Adrenal gland (tissue), 12 donors: Measurements from ENCODE around the gene HEBP1. TPM values are rescaled to one million over a fixed set of nuclear protein-coding genes. Genes with fewer than 3 reads are reported as not detected.

Source experiments
- DNase-seq, 7 donors: peaks; one replicate each; pipeline ENCODE4 v3.0.0-alpha.2; 2019 to 2020
- H3K27ac ChIP-seq, 5 donors: fragments of 200-600 bp; sonication (generic) in 4 of 5; 1 replicate in 3 of 5; 2 replicates in 2 of 5; pipeline versions ENCODE4 v1.5.1 to v1.8.0; 2016 to 2020; ENCODE audit warnings: mild to moderate bottlenecking in 1 of 5
- H3K27me3 ChIP-seq: fragments of 200-600 bp; 2 replicates; pipeline ENCODE4 v1.8.0; 2021
- H3K36me3 ChIP-seq, 2 donors: fragments of 200-600 bp; replicated peaks in 1 of 2; 1 replicate in 1 of 2; 2 replicates in 1 of 2; pipeline versions ENCODE4 v1.5.1 to v1.8.0; 2018 to 2022
- H3K4me1 ChIP-seq, 2 donors: fragments of 200-600 bp; replicated peaks in 1 of 2; 1 replicate in 1 of 2; 2 replicates in 1 of 2; pipeline versions ENCODE4 v1.5.1 to v1.8.0; 2018 to 2021
- H3K4me3 ChIP-seq, 4 donors: fragments of 200-600 bp; sonication (generic) in 3 of 4; one replicate each; pipeline ENCODE4 v1.5.1; 2016 to 2018
- H3K9me3 ChIP-seq, 3 donors: fragments of 200-600 bp; sonication (generic) in 1 of 3; replicated peaks in 1 of 3; 1 replicate in 2 of 3; 2 replicates in 1 of 3; pipeline versions ENCODE4 v1.5.1 to v1.8.0; 2016 to 2021
- POLR2A ChIP-seq, 2 donors: fragments of 450-650 bp; IDR thresholded peaks; one replicate each; pipeline ENCODE4 v1.6.1; 2017; ENCODE audit warnings: antibody characterized with exemption in 2 of 2, mild to moderate bottlenecking in 2 of 2, moderate library complexity in 1 of 2
- WGBS, 4 donors: extraction: QIAGEN DNeasy Blood & Tissue Kit in 2 of 4; methylation state at CpG; one replicate each; pipeline versions ENCODE4 v1.1.5 to v1.1.7; 2013 to 2017; 5-methylcytosine and 5-hydroxymethylcytosine counted together
- intact Hi-C, 2 donors: fragments of 100-400 bp; cut with DNase I; formaldehyde crosslinking; loops; one replicate each; pipeline versions ENCODE4 v1.14.1 to v1.15.0; 2022 to 2023
- polyA plus RNA-seq, 3 donors: library from polyadenylated mRNA; stranded (reverse); fragments of 200-250 nt in 2 of 3; fragments of 350-450 nt in 1 of 3; fragmentation: Illumina TruSeq in 1 of 3; extraction: RNeasy Lipid Tissue Mini Kit (QIAGEN cat#74804) in 1 of 3; gene quantifications; one replicate each; pipeline ENCODE4 v1.2.3, GENCODE V29; 2013 to 2014
- total RNA-seq, 9 donors: library from RNA; depleted of rRNA in 4 of 9; stranded (reverse); fragments of >200 nt in 4 of 9; fragments of 120-200 nt in 1 of 9; fragmentation: NEBNext Ultra II Directional in 1 of 9; extraction: Animal tissue kit (Norgen Biotek cat#: 25700) in 1 of 9; gene quantifications; one replicate each; pipeline versions ENCODE4 v1.1.0 to v1.2.4, GENCODE V29; 2013 to 2023
- TF ChIP-seq, protein P1 (sequence below), 6 experiments: fragments of 450-650 bp in 4 of 6; fragments of 200-600 bp in 2 of 6; sonication (generic) in 1 of 6; IDR thresholded peaks; 1 replicate in 5 of 6; 2 replicates in 1 of 6; pipeline versions ENCODE4 v1.5.1 to v1.8.0; 2016 to 2021; ENCODE audit warnings: antibody characterized with exemption in 6 of 6, mild to moderate bottlenecking in 2 of 6, moderate library complexity in 1 of 6
- donor health status: healthy with polysubstance abuse.
- donor health status: Bipolar disorder and iron deficiency.
- donor health status: DM: yes; HTN: yes; CAD: no.
- donor health status: DM: no; HTN: no; CAD: no.
- donor health status: DM: no; HTN: no; CAD: no.
- donor health status: DM: yes; HTN: yes; CAD: no.

The HEBP1 gene
- total and polyA plus RNA-seq, 12 donors, result 34.3 to 165 (median 87.5) TPM

GRCh38 chr12:13023811-13024530, 23.9 kb upstream of the HEBP1 start:
- Histone ChIP-seq H3K4me1 (no peaks in the 10 kb centered on the region), H3K27ac (no peak overlapping the region), H3K9me3 (no peaks in the 10 kb centered on the region), H3K4me3 (no peak overlapping the region), H3K36me3 (no peaks in the 10 kb centered on the region), H3K27me3 (no peaks in the 10 kb centered on the region)
- DNase-seq, result peak in 4 of 7 donors; percentile 20 to 51 (median 40)
- 56 to 91% (median 79%) methylated on average over 6 of the region's 6 CpGs for WGBS, 4 donors
- TF ChIP-seq, protein P1, sequence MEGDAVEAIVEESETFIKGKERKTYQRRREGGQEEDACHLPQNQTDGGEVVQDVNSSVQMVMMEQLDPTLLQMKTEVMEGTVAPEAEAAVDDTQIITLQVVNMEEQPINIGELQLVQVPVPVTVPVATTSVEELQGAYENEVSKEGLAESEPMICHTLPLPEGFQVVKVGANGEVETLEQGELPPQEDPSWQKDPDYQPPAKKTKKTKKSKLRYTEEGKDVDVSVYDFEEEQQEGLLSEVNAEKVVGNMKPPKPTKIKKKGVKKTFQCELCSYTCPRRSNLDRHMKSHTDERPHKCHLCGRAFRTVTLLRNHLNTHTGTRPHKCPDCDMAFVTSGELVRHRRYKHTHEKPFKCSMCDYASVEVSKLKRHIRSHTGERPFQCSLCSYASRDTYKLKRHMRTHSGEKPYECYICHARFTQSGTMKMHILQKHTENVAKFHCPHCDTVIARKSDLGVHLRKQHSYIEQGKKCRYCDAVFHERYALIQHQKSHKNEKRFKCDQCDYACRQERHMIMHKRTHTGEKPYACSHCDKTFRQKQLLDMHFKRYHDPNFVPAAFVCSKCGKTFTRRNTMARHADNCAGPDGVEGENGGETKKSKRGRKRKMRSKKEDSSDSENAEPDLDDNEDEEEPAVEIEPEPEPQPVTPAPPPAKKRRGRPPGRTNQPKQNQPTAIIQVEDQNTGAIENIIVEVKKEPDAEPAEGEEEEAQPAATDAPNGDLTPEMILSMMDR (IDR thresholded peaks at IDR 0.05), result peak in 3 of 6 experiments; percentile 22 to 45 (median 41)
- no peak for TF ChIP-seq POLR2A (IDR thresholded peaks at IDR 0.05)
- intact Hi-C loops, result no loop called here

- no peaks in the 10 kb centered on the region for H3K9me3 ChIP-seq
- H3K27ac ChIP-seq, result no peak overlapping the region
- H3K4me3 ChIP-seq, result no peak overlapping the region
- H3K4me1 ChIP-seq, result no peaks in the 10 kb centered on the region
- H3K27me3 ChIP-seq, result no peaks in the 10 kb centered on the region
- H3K36me3 ChIP-seq, result no peaks in the 10 kb centered on the region
- 70 to 83% (median 77%) methylated on average over 6 of the region's 6 CpGs for WGBS, 4 donors
- intact Hi-C loops, result no loop called here
- no peak for DNase-seq
- TF ChIP-seq, protein P1 (IDR thresholded peaks at IDR 0.05), result no peak
- TF ChIP-seq POLR2A (IDR thresholded peaks at IDR 0.05), result no peak
Measured at GRCh38 chr12:13022851-13023271, 22.8 kb upstream of the HEBP1 start.

DNA sequence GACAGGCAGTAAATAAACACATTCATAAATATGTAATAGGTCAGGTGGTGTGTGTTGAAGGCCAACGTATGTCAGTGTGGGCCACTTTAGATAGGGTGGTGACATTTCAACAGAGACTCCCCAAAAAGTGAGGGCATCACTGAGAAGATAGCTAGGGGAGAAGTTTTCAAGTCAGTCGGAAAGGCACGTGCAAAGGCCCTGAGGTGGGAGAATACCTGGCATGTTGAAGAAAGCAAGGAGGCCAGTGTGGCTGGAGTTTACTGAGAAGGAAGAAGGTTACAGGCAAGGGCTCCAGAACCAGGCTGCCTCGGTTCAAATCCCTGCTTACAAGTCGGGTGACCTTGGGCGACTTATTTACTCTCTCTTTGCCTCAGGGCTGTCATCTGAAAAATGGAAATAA, 11.0 kb upstream of the HEBP1 start:
- no peak for DNase-seq
- WGBS, 4 donors, result 83 to 89% (median 85%) methylated on average over 6 of the region's 6 CpGs
- intact Hi-C loops, result no loop called here

DNA sequence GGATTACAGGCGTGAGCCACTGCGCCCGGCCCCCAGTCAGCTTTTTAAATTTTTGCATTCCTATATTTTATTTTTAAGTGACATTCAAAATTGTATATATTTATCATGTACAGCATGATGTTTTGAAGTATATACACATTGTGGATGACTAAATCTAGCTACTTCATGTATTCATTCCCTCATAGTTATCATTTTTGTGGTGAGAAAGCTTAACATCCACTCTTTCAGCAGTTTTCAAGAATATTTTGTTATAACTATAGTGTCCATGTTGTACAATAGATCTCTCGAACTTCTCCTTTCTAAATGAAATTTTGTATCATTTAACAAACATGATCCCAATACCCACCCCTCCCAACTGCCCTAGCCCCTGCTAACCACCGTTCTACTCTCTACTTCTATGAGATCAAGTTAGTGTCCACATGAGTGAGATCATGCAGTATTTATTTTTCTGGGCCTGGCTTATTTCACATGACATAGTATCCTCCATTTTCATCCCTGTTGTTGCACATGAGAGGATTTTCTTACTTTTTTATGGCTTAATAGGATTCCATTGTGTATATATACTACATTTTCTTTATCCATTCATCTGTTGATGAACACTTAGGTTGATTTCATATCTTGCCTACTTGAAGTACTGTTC, 8.8 kb upstream of the HEBP1 start:
- Histone ChIP-seq H3K27me3 (no peaks in the 10 kb centered on the region), H3K27ac (no peak overlapping the region), H3K9me3 (no peaks in the 10 kb centered on the region), H3K4me3 (no peak overlapping the region), H3K4me1 (no peaks in the 10 kb centered on the region), H3K36me3 (no peaks in the 10 kb centered on the region)
- intact Hi-C loops, result no loop called here
- no peak for TF ChIP-seq POLR2A (IDR thresholded peaks at IDR 0.05)
- TF ChIP-seq, protein P1 (IDR thresholded peaks at IDR 0.05), result no peak
- WGBS, 4 donors, result 82 to 87% (median 85%) methylated on average over 5 of the region's 5 CpGs
- no peak for DNase-seq

More for the DNA sequence above, 11.0 kb upstream of the HEBP1 start:
- no peak for TF ChIP-seq POLR2A (IDR thresholded peaks at IDR 0.05)
- TF ChIP-seq, protein P1 (IDR thresholded peaks at IDR 0.05), result no peak
- Histone ChIP-seq H3K9me3 (no peaks in the 10 kb centered on the region), H3K4me3 (no peak overlapping the region), H3K4me1 (no peaks in the 10 kb centered on the region), H3K36me3 (no peaks in the 10 kb centered on the region), H3K27me3 (no peaks in the 10 kb centered on the region), H3K27ac (no peak overlapping the region)
